HG03097 (cell line): Measurements from ENCODE around the gene HOXA10.

ENCODE experiments used
- ATAC-seq: cut with Tn5 transposase; IDR thresholded peaks from one replicate; pipeline ENCODE4 v1.9.1; 2021; ENCODE audit not compliant: unreplicated experiment, low FRiP score

HOXA10 gene

GRCh38 chr7:27180431-27181420 lies 6.6 kb upstream of the HOXA10 start:
- ATAC-seq: no peak

- no peak for ATAC-seq
Observed at GRCh38 chr7:27179503-27180430, 5.6 kb upstream of the HOXA10 start.

- no peak for ATAC-seq
Observed at GRCh38 chr7:27179030-27179429, 4.9 kb upstream of the HOXA10 start.

GRCh38 chr7:27178366-27178765 lies 4.2 kb upstream of the HOXA10 start:
- no peak for ATAC-seq

GRCh38 chr7:27177795-27178320 lies 3.7 kb upstream of the HOXA10 start:
- no peak for ATAC-seq

- ATAC-seq: no peak
Observed at GRCh38 chr7:27176962-27177794, 3.1 kb upstream of the HOXA10 start.

GRCh38 chr7:27176524-27176845 lies 2.4 kb upstream of the HOXA10 start:
- ATAC-seq: no peak

- ATAC-seq: no peak
Observed at GRCh38 chr7:27175626-27176523, 1.8 kb upstream of the HOXA10 start.

- no peak for ATAC-seq
Observed at GRCh38 chr7:27174874-27175625, 930 bp upstream of the HOXA10 start.

GRCh38 chr7:27173511-27173955 lies 587 bp downstream of the HOXA10 start:
- no peak for ATAC-seq

- no peak for ATAC-seq
Observed at GRCh38 chr7:27172823-27173510, 1.2 kb downstream of the HOXA10 start.

GRCh38 chr7:27172315-27172774 lies 1.8 kb downstream of the HOXA10 start:
- no peak for ATAC-seq

GRCh38 chr7:27171637-27172314 lies 2.3 kb downstream of the HOXA10 start:
- ATAC-seq: no peak

GRCh38 chr7:27171325-27171636 lies 2.8 kb downstream of the HOXA10 start:
- no peak for ATAC-seq

- no peak for ATAC-seq
Observed at GRCh38 chr7:27170426-27171324, 3.4 kb downstream of the HOXA10 start.

- no peak for ATAC-seq
Observed at GRCh38 chr7:27169658-27170425, 4.3 kb downstream of the HOXA10 start.
